Right lobe of liver (tissue), 6 donors: ENCODE data around the gene SBK2. TPM values are rescaled to one million over a fixed set of nuclear protein-coding genes. Genes with fewer than 3 reads are reported as not detected.

ENCODE experiments used
- ATAC-seq, 4 donors: fragments of 200-7000 bp; cut with Tn5 transposase; one replicate each; pipeline ENCODE4 v1.9.1; 2020; ENCODE audit warnings: mild to moderate bottlenecking in 4 of 4, moderate library complexity in 4 of 4
- DNase-seq, 3 donors: peaks; one replicate each; pipeline ENCODE4 v3.0.0-alpha.2; 2020
- H3K27ac ChIP-seq, 3 donors: fragments of 200-600 bp; one replicate each; pipeline ENCODE4 v1.8.0; 2022
- H3K27me3 ChIP-seq, 2 donors: fragments of 200-600 bp; one replicate each; pipeline ENCODE4 v1.8.0; 2022
- H3K36me3 ChIP-seq, 4 donors: fragments of 200-600 bp; sonication (generic) in 1 of 4; one replicate each; pipeline versions ENCODE4 v1.5.1 to v1.8.0; 2017 to 2022; ENCODE audit warnings: control low read depth in 1 of 4
- H3K4me1 ChIP-seq, 4 donors: fragments of 200-600 bp; sonication (generic) in 1 of 4; one replicate each; pipeline versions ENCODE4 v1.5.1 to v1.8.0; 2017 to 2022; ENCODE audit warnings: control low read depth in 1 of 4
- H3K4me3 ChIP-seq, 3 donors: fragments of 200-600 bp; one replicate each; pipeline ENCODE4 v1.8.0; 2022
- H3K9me3 ChIP-seq, 4 donors: fragments of 200-600 bp; sonication (generic) in 1 of 4; one replicate each; pipeline versions ENCODE4 v1.5.1 to v1.8.0; 2017 to 2022; ENCODE audit warnings: control low read depth in 1 of 4
- POLR2A ChIP-seq: fragments of 450-650 bp; IDR thresholded peaks from one replicate; pipeline ENCODE4 v1.6.1; 2017; ENCODE audit warnings: antibody characterized with exemption, mild to moderate bottlenecking
- WGBS: methylation state at CpG from one replicate; pipeline ENCODE4 v1.1.6; 2018; ENCODE audit warnings: low coverage, low lambda C conversion rate; ENCODE audit not compliant: insufficient coverage; ENCODE audit errors: missing lambda C conversion rate; 5-methylcytosine and 5-hydroxymethylcytosine counted together
- intact Hi-C, 2 donors: fragments of 100-400 bp; cut with DNase I; formaldehyde crosslinking; loops; one replicate each; pipeline versions ENCODE4 v1.11.2 to v1.14.1; 2022
- total RNA-seq, 6 experiments: library from RNA; depleted of rRNA in 2 of 6; stranded (reverse); fragments of >200 nt in 2 of 6; fragmentation: NEBNext Ultra II Directional in 3 of 6; extraction: Animal tissue kit (Norgen Biotek cat#: 25700) in 3 of 6; gene quantifications; one replicate each; pipeline versions ENCODE4 v1.1.0 to v1.2.4, GENCODE V29; 2016 to 2023
- TF ChIP-seq, protein P1 (sequence below), 4 donors: fragments of 200-600 bp in 3 of 4; fragments of 450-650 bp in 1 of 4; IDR thresholded peaks; one replicate each; pipeline versions ENCODE4 v1.5.1 to v1.8.0; 2016 to 2022; ENCODE audit warnings: antibody characterized with exemption in 4 of 4, mild to moderate bottlenecking in 2 of 4
- donor health status: DM: no; HTN: yes; CAD: no.
- donor health status: DM: no; HTN: no; CAD: no.
- donor health status: DM: no; HTN: no; CAD: no.
- donor health status: DM: no; HTN: yes; CAD: no.
- donor health status: DM: no; HTN: yes; CAD: no.

Gene SBK2
- total RNA-seq, 6 experiments from 2014 or later: not detected

DNA sequence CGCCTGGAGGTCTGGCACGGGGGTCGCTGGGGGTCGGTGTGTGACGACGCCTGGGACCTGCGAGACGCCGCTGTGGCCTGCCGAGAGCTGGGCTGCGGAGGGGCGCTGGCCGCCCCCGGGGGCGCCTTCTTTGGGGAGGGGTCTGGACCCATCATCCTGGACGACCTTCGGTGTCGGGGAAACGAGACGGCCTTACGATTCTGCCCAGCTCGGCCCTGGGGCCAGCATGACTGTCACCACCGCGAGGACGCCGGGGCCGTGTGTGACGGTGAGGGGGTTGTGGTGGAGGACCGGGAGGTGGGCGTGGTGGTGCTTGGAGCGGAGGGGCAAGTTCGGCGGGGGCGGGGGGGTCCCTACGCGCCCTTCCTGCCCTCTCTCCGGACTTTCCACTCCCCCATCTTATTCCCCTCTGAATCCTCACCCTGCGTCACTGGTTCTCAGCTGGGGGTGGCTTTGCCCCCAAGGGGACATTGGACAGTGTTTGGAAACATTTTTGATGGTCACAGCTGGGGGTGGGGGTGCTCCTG lies 43.2 kb downstream of the SBK2 start:
- no peaks in the 10 kb centered on the region for H3K4me1 ChIP-seq
- intact Hi-C loops: loop anchor here in 1 of 2 donors (10.0 kb wide), 1 partner anchor 349 kb away; the partner anchor contains the start of gene TNNT1
- ATAC-seq (no peak), DNase-seq (no peak)
- no peak for TF ChIP-seq POLR2A
- TF ChIP-seq, protein P1, sequence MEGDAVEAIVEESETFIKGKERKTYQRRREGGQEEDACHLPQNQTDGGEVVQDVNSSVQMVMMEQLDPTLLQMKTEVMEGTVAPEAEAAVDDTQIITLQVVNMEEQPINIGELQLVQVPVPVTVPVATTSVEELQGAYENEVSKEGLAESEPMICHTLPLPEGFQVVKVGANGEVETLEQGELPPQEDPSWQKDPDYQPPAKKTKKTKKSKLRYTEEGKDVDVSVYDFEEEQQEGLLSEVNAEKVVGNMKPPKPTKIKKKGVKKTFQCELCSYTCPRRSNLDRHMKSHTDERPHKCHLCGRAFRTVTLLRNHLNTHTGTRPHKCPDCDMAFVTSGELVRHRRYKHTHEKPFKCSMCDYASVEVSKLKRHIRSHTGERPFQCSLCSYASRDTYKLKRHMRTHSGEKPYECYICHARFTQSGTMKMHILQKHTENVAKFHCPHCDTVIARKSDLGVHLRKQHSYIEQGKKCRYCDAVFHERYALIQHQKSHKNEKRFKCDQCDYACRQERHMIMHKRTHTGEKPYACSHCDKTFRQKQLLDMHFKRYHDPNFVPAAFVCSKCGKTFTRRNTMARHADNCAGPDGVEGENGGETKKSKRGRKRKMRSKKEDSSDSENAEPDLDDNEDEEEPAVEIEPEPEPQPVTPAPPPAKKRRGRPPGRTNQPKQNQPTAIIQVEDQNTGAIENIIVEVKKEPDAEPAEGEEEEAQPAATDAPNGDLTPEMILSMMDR (IDR thresholded peaks at IDR 0.05): no peak
- no CpG with 5 or more reads among the region's 38 CpGs for WGBS
- H3K27me3 ChIP-seq: no peaks in the 10 kb centered on the region
- H3K36me3 ChIP-seq: no peaks in the 10 kb centered on the region
- peak overlapping the region in 2 of 3 donors; percentile 12 to 19 for H3K4me3 ChIP-seq
- H3K9me3 ChIP-seq: no peaks in the 10 kb centered on the region
- H3K27ac ChIP-seq: peak overlapping the region in 1 of 3 donors; percentile 43

DNA sequence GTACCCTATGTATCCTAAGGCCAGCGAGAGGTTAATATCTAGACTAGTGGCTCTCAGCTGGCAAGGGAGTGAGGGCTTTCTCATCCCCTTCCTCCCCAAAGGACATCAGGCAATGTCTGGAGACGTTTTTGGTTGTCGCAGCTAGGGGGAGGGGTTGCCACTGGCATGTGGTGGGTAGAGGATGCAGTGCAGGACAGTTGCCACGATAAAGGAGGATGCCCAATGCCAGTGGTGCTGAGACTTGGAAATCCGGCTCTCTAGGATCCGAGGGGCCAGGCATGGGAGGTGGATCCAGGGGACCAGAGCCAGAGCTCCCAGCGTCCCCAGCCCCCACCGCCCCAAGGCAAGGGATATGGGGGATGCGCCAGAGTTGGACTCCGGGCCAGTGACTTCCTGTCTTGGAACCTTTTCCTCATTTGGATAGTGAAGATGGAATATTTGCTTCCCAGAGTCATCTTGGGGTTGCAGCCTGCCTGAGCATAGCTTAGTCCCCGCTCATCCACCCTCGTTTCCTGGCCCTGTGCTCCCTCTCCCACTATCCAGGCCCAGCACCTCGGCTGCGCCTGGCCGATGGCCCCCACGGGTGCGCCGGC lies 43.8 kb downstream of the SBK2 start:
- DNase-seq (no peak), ATAC-seq (peak in 1 of 4 donors; percentile 18)
- Histone ChIP-seq H3K27me3 (no peaks in the 10 kb centered on the region), H3K27ac (peak overlapping the region in 1 of 3 donors; percentile 43), H3K4me3 (peak overlapping the region in 1 of 3 donors; percentile 19), H3K36me3 (no peaks in the 10 kb centered on the region), H3K4me1 (no peaks in the 10 kb centered on the region), H3K9me3 (no peaks in the 10 kb centered on the region)
- 43% methylated on average over 8 of the region's 18 CpGs for WGBS
- intact Hi-C loops: loop anchor here in 1 of 2 donors (10.0 kb wide), 1 partner anchor 348 kb away; the partner anchor contains the start of gene TNNT1
- TF ChIP-seq, protein P1 (IDR thresholded peaks at IDR 0.05): no peak
- TF ChIP-seq POLR2A: no peak

DNA sequence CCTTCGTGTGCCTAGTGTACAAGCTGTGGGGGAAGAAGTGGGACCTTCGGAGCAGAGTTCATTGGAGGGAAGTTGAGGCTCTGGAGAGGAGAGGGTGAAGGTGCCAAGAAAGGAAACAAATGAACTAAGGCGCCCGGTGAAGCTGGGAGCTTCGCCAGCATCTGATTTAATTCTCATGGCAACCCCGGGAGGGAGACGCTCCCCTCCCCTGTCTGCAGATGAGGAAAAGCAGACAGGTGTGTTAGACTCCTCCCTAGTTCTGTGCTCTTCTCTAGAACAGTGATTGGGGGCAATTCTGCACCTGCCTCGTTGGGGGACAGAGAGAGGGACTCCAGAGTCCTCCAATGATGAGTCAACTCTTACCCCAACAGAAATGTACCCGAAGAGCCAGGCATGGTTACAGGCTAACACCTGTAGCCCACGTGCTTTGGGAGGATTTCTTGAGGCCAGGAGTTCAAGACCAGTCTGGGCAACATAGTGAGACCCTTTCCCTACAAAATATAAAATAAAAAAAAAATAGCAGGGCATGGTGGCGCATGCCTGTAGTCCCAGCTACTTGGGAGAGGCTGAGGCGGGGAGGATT lies 44.5 kb downstream of the SBK2 start:
- ATAC-seq (no peak), DNase-seq (no peak)
- H3K36me3 ChIP-seq: no peaks in the 10 kb centered on the region
- H3K27ac ChIP-seq: no peak overlapping the region
- 59% methylated on average over 9 of the region's 12 CpGs for WGBS
- no peaks in the 10 kb centered on the region for H3K4me1 ChIP-seq
- no peaks in the 10 kb centered on the region for H3K9me3 ChIP-seq
- TF ChIP-seq, protein P1 (IDR thresholded peaks at IDR 0.05): no peak
- no peak for TF ChIP-seq POLR2A
- intact Hi-C loops: loop anchor here in 1 of 2 donors (10.0 kb wide), 1 partner anchor 348 kb away; the partner anchor contains the start of gene TNNT1
- H3K4me3 ChIP-seq: no peak overlapping the region
- no peaks in the 10 kb centered on the region for H3K27me3 ChIP-seq

DNA sequence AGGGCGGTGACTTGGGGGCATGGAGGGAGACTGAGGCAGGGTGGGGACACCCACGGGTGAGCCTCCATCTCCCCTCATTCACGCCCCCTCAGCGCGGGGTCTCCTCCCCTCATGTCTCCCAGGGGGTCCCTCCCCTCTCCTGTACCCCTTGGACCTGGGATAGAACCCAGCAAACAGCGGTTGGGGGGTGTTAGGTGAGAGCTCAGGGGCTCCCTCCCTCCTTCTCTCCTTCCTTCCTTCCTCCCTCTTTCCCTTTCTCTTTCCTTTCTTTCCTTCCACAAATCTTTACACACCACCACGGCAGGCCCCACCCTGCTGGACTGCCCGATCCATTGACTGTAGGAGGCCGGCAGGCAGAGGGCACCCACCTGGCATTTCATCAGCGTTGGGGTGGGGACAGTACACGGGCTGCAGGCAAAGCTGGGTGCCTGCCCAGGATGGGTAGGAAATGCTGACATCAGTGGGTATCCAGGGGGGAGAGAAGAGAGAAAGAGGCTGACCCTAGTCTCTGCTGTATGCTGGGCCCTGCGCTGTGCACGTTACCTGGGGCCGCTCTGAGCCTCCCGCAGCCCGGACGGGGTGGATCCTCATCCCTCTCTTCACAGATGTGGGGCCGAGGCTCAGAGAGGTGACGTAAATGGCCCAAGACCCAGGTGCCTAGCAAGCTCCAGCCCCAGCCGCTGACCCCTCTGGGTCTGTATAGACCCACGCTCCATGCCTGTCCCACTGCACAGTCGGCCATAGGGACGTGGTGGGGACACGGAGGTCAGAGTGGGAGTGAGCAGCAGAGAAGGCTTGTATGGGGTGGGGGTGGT lies 45.2 kb downstream of the SBK2 start:
- Histone ChIP-seq H3K27me3 (no peaks in the 10 kb centered on the region), H3K4me1 (no peaks in the 10 kb centered on the region), H3K27ac (no peak overlapping the region), H3K9me3 (no peaks in the 10 kb centered on the region), H3K4me3 (no peak overlapping the region), H3K36me3 (no peaks in the 10 kb centered on the region)
- no peak for ATAC-seq
- intact Hi-C loops: loop anchor here in 1 of 2 donors (10.0 kb wide), 1 partner anchor 347 kb away; the partner anchor contains the start of gene TNNT1
- TF ChIP-seq, protein P1 (IDR thresholded peaks at IDR 0.05): no peak
- TF ChIP-seq POLR2A: no peak
- 53% methylated on average over 11 of the region's 24 CpGs for WGBS
- no peak for DNase-seq
